ENCODE results near the gene SPTB.

SPTB gene

DNA sequence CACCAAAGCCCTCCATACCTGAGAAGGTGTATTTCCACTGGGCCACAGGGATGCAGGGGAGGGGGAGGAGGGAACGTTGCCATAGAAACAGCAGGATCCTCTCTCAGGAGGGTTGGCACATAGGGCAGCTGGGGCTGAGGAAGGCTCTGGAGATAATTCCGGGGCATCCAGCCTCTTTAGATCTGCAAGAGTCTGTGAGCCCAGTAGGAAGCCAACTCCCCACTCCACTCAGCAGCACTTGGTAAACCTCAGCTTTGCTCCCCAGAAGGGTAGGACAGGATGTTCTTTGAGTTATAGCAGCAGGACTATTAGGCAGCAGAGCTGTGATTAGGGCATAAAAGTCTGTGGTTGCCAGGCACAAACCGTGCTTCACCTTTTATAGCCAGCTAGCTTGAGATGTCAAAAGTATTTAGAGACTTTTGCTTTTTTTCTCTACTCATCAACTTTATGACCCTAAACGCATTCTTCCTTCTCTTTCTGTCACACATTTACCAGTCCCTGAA, 183.3 kb downstream of the SPTB start:
- H3K4me1 ChIP-seq (ENCODE audit: control insufficient read depth, insufficient read depth, low read length): peaks cover 15% of the 10 kb centered on the region
- H3K4me3 ChIP-seq (ENCODE audit: low read depth, low read length): no peak overlapping the region
- ChIA-PET CTCF (interaction anchor here (0.6 to 3.2 kb wide), 5 partner anchors 24 to 832 kb away, joined by 3 to 10 read pairs (median 3); no protein-coding TSS in a partner anchor), POLR2A (interaction anchor here (0.8 to 1.0 kb wide), 2 partner anchors 29 to 156 kb away, joined by 4 read pairs; partner anchors contain the start of gene HSPA2)
- H3K9me3 ChIP-seq (ENCODE audit: control insufficient read depth, insufficient read depth, low read depth, low read length): no peaks in the 10 kb centered on the region
- no peak overlapping the region for H3K27ac ChIP-seq (ENCODE audit: extremely low read depth, low read depth, low read length)
- no peaks in the 10 kb centered on the region for H3K36me3 ChIP-seq (ENCODE audit: control insufficient read depth in 2 of 2, insufficient read depth in 1 of 2, low read length in 2 of 2)
- no peak for TF ChIP-seq GLIS2 (tag by site-specific recombination; IDR thresholded peaks at IDR 0.05)
- TF ChIP-seq, protein P1, sequence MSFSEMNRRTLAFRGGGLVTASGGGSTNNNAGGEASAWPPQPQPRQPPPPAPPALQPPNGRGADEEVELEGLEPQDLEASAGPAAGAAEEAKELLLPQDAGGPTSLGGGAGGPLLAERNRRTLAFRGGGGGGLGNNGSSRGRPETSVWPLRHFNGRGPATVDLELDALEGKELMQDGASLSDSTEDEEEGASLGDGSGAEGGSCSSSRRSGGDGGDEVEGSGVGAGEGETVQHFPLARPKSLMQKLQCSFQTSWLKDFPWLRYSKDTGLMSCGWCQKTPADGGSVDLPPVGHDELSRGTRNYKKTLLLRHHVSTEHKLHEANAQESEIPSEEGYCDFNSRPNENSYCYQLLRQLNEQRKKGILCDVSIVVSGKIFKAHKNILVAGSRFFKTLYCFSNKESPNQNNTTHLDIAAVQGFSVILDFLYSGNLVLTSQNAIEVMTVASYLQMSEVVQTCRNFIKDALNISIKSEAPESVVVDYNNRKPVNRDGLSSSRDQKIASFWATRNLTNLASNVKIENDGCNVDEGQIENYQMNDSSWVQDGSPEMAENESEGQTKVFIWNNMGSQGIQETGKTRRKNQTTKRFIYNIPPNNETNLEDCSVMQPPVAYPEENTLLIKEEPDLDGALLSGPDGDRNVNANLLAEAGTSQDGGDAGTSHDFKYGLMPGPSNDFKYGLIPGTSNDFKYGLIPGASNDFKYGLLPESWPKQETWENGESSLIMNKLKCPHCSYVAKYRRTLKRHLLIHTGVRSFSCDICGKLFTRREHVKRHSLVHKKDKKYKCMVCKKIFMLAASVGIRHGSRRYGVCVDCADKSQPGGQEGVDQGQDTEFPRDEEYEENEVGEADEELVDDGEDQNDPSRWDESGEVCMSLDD (tag by site-specific recombination; IDR thresholded peaks at IDR 0.05): no peak
- TF ChIP-seq, protein P2, sequence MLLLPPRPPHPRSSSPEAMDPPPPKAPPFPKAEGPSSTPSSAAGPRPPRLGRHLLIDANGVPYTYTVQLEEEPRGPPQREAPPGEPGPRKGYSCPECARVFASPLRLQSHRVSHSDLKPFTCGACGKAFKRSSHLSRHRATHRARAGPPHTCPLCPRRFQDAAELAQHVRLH (tag by site-specific recombination; IDR thresholded peaks at IDR 0.05): no peak
- TF ChIP-seq ZNF214 (tag by site-specific recombination; IDR thresholded peaks at IDR 0.05; ENCODE audit: borderline replicate concordance): no peak
- TF ChIP-seq ZNF596 (tag by site-specific recombination; IDR thresholded peaks at IDR 0.05): no peak
- TF ChIP-seq ZNF184 (tag by site-specific recombination; IDR thresholded peaks at IDR 0.05): no peak
- TF ChIP-seq ZNF664 (tag by site-specific recombination; IDR thresholded peaks at IDR 0.05): no peak
- no peak for TF ChIP-seq ZNF10 (tag by site-specific recombination; IDR thresholded peaks at IDR 0.05)

Data from HEK293 (cell line).